Measurements from ENCODE around the gene IQGAP1.

DNA sequence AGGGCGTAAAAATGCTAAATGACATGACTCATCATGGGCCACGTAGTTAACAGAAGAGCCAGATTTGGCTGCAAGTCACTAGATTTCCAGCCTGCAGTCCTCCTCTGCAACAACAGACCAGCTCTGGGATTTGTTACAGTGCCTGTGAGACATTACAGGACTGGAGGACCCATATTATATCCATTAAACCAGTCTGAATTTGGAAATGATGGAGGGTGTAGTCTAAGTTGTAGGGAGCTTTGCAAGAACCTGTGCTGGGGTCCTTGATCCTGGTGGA, 25.2 kb upstream of the IQGAP1 start:
- no peak for TF ChIP-seq CTCF (conservative IDR thresholded peaks at IDR 0.05)
- TF ChIP-seq ZFX (IDR thresholded peaks at IDR 0.05): no peak

Data from C4-2B (cell line).